Heart left ventricle (tissue), 13 donors: ENCODE measurements around the gene MYO1H.

Experiments
- POLR2A ChIP-seq, 2 donors: fragments of 450-650 bp; IDR thresholded peaks; one replicate each; pipeline ENCODE4 v1.6.1; 2017; ENCODE audit warnings: antibody characterized with exemption in 2 of 2, mild to moderate bottlenecking in 2 of 2, moderate library complexity in 2 of 2
- TF ChIP-seq, protein P1 (sequence below), 12 donors: fragments of 200-600 bp; sonication (generic) in 4 of 12; IDR thresholded peaks; one replicate each; pipeline versions ENCODE4 v1.5.0 to v1.8.0; 2018 to 2022; ENCODE audit warnings: antibody characterized with exemption in 12 of 12, mild to moderate bottlenecking in 5 of 12
- donor health status: ischemic (EF 13 %, LVEDD 7.1; RV severe dilation, severe dysfunction).
- donor health status: DM: no; HTN: yes; CAD: no.
- donor health status: DM: no; HTN: no; CAD: no.
- donor health status: ischemic (EF 25% LVEDD 6.9; RV normal size, moderate dysfunction).
- donor health status: ischemic (EF 25% LVEDD 5.7; RV mildly dilated, moderate dysfunction).
- donor health status: ischemic (EF 35%, LVEDD 5.7; RV mildly dilated, moderate dysfunction).
- donor health status: nonischemic (EF 11% LVEDD 7.7; RV severe dilation, severe dysfunction).
- donor health status: DM: yes; HTN: yes; CAD: no.
- donor health status: PGD.
- donor health status: ischemic (EF 29% LVEDD 5.4; RV normal size, mild dysfunction).
- donor health status: nonischemic (EF 23%, LVEDD 6.1; RV moderate dilation, normal function).

DNA sequence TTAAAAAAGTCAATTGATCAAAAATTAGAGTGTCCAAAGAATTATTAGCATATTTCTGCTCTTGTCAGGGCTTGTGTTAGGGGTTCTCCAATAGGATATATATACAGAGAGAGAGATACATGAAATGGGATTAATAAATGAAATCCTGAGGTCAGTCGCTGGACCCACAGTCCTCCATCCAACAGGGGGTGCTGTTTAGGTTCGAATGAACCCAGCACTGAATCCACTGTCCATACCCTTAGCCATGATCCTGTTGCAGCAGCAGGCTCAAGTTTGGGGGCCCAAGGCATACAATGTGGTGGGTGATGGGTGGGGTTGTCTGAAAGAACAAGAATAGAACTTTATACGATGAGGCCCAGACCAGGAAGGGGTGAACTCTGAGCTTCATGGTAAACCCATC lies 780 bp upstream of the MYO1H start:
- TF ChIP-seq POLR2A (IDR thresholded peaks at IDR 0.05), result no peak
- TF ChIP-seq, protein P1, sequence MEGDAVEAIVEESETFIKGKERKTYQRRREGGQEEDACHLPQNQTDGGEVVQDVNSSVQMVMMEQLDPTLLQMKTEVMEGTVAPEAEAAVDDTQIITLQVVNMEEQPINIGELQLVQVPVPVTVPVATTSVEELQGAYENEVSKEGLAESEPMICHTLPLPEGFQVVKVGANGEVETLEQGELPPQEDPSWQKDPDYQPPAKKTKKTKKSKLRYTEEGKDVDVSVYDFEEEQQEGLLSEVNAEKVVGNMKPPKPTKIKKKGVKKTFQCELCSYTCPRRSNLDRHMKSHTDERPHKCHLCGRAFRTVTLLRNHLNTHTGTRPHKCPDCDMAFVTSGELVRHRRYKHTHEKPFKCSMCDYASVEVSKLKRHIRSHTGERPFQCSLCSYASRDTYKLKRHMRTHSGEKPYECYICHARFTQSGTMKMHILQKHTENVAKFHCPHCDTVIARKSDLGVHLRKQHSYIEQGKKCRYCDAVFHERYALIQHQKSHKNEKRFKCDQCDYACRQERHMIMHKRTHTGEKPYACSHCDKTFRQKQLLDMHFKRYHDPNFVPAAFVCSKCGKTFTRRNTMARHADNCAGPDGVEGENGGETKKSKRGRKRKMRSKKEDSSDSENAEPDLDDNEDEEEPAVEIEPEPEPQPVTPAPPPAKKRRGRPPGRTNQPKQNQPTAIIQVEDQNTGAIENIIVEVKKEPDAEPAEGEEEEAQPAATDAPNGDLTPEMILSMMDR (IDR thresholded peaks at IDR 0.05), result no peak
